ENCODE measurements around the gene TNC. TPM values are rescaled to one million over a fixed set of nuclear protein-coding genes. Genes with fewer than 3 reads are reported as not detected.

Gene TNC
- total RNA-seq, 1 donor from 2014 or later, result 18.7 TPM

DNA sequence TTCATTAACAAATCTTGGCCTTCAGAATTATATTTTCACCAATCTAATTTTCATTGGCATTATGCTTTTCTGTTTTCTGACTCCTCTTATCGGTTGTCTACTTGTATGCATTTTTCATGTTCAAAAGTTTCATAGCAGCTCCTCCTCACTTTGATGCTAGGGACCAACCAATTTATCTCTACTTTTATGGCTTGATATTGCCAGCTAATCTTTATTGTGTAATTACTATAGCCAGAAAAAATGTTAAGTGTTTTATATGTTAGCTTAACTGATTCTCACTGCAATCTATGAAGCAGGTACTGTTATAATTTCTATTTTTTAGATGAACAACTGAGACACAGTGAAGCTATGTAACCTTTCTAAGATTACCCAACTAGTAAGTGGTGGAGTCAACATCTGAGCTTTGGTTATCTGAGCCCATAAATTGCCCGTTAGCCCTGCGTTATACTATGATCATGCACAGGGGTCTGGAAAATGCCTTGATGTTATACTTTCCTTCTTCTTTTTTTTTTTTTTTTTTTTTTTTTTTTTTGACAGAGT, 34.4 kb upstream of the TNC start:
- H3K4me3 ChIP-seq, result no peak overlapping the region
- H3K9me3 ChIP-seq, result no peaks in the 10 kb centered on the region
- intact Hi-C loops (cut with DNase I), result no loop called here
- DNase-seq (ENCODE audit: extremely low spot score in 2 of 2), result no peak
- TF ChIP-seq POLR2AphosphoS5 (IDR thresholded peaks at IDR 0.05; ENCODE audit: insufficient read depth in 1 of 2, low read depth in 1 of 2) (no peak), POLR2A (IDR thresholded peaks at IDR 0.05) (no peak)
- TF ChIP-seq, protein P1, sequence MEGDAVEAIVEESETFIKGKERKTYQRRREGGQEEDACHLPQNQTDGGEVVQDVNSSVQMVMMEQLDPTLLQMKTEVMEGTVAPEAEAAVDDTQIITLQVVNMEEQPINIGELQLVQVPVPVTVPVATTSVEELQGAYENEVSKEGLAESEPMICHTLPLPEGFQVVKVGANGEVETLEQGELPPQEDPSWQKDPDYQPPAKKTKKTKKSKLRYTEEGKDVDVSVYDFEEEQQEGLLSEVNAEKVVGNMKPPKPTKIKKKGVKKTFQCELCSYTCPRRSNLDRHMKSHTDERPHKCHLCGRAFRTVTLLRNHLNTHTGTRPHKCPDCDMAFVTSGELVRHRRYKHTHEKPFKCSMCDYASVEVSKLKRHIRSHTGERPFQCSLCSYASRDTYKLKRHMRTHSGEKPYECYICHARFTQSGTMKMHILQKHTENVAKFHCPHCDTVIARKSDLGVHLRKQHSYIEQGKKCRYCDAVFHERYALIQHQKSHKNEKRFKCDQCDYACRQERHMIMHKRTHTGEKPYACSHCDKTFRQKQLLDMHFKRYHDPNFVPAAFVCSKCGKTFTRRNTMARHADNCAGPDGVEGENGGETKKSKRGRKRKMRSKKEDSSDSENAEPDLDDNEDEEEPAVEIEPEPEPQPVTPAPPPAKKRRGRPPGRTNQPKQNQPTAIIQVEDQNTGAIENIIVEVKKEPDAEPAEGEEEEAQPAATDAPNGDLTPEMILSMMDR (IDR thresholded peaks at IDR 0.05), result no peak
- no peaks in the 10 kb centered on the region for H3K27me3 ChIP-seq
- H3K4me1 ChIP-seq, result peaks cover 3% of the 10 kb centered on the region
- no peak overlapping the region for H3K27ac ChIP-seq
- H3K36me3 ChIP-seq, result no peaks in the 10 kb centered on the region

DNA sequence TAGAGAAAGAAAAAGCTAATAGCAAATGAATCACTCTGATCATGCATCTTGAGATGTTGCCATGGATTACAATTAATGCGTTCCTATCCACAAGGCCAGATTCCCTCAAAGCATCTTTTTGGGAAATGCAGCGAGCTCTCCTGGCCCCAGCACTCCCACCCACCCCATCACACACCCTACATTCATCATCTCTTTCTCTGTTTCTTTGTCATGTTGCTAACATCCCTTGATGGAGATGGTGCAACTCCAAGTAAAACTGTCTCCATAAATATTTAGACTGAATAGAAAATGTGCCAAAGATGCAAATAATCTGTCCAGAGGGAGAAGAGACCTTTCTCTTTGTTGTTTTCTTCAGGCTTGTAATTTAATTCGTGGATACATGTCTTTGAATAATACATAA, 30.8 kb upstream of the TNC start:
- Histone ChIP-seq H3K27ac (no peak overlapping the region), H3K4me3 (no peak overlapping the region), H3K4me1 (no peaks in the 10 kb centered on the region), H3K36me3 (no peaks in the 10 kb centered on the region), H3K27me3 (no peaks in the 10 kb centered on the region), H3K9me3 (no peaks in the 10 kb centered on the region)
- TF ChIP-seq POLR2A (IDR thresholded peaks at IDR 0.05), result no peak
- TF ChIP-seq POLR2AphosphoS5 (IDR thresholded peaks at IDR 0.05; ENCODE audit: insufficient read depth in 1 of 2, low read depth in 1 of 2), result no peak
- TF ChIP-seq, protein P1 (IDR thresholded peaks at IDR 0.05), result no peak
- intact Hi-C loops (cut with DNase I), result no loop called here
- DNase-seq (ENCODE audit: extremely low spot score in 2 of 2), result no peak

DNA sequence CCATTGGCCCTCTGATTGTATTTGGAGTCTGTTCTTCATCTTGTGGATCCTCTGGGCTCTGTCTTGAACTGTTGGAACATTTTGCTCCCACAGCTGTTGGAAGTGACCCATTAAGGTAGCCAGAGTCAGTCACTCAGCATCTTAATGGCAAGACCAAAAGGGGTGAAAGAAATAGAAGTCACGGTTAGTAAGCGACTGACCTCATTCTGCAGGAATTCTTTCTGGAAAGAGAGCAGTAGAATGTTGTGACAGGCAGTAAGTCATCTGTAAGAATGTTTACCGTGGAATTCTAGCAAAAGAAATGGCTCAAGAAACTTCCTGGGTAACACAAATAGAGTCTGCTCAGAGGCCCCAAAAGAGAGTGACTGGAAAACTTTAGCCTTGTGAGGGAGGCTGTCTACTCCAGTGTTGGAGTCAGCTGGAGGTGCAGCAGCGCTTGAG, 28.6 kb upstream of the TNC start:
- peak overlapping the region; percentile 65 for H3K27ac ChIP-seq
- intact Hi-C loops (cut with DNase I), result no loop called here
- H3K4me3 ChIP-seq, result no peak overlapping the region
- H3K4me1 ChIP-seq, result no peaks in the 10 kb centered on the region
- no peaks in the 10 kb centered on the region for H3K9me3 ChIP-seq
- no peaks in the 10 kb centered on the region for H3K27me3 ChIP-seq
- no peak for TF ChIP-seq POLR2A (IDR thresholded peaks at IDR 0.05)
- peak in 1 of 2 donors; percentile 79 for TF ChIP-seq POLR2AphosphoS5 (IDR thresholded peaks at IDR 0.05; ENCODE audit: insufficient read depth in 1 of 2, low read depth in 1 of 2)
- no peak for DNase-seq (ENCODE audit: extremely low spot score in 2 of 2)
- H3K36me3 ChIP-seq, result no peaks in the 10 kb centered on the region

DNA sequence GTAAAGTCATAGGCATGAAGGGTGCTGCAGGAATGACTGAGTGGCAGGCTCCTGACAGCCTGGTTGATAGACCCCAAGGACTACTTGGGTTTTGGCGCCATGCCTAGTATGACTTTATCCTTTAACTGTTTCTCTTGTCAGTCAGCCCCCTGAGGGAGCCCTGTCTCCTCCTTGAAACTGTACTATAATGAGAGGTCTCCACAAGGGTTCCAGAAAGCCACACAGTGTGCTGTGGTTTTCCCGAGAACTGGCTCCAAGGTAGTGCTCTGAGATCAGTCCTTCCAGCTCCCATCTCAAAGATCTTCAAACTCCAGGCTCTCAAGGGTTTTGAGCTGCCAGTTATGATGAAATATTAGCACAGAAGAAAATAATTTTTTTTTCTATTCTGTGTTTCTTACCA, 26.7 kb upstream of the TNC start:
- intact Hi-C loops (cut with DNase I), result no loop called here
- Histone ChIP-seq H3K4me3 (no peak overlapping the region), H3K27ac (no peak overlapping the region), H3K36me3 (no peaks in the 10 kb centered on the region), H3K4me1 (no peaks in the 10 kb centered on the region), H3K9me3 (no peaks in the 10 kb centered on the region), H3K27me3 (no peaks in the 10 kb centered on the region)
- no peak for DNase-seq (ENCODE audit: extremely low spot score in 2 of 2)
- TF ChIP-seq POLR2A (IDR thresholded peaks at IDR 0.05) (no peak), POLR2AphosphoS5 (IDR thresholded peaks at IDR 0.05; ENCODE audit: insufficient read depth in 1 of 2, low read depth in 1 of 2) (no peak)
- TF ChIP-seq, protein P1 (IDR thresholded peaks at IDR 0.05), result no peak

DNA sequence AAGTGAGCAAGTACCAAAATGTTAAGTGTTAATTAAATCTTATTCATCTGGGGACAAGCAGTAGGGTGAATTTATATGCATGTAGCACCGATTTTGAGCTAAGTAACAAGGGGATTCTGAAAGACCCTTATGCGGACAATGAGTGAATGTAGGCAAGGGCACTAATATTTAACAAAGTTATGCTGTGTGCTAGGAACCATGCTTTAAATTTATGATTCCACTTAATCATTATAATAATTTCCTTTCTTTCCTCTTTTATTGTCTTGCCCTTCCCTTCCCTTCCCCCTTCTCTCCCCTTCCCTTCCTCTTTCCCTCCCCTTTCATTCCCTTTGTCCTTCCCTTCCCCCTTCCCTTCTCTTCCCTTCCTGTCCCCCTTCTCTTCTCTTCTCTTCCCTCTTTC, 25.7 kb upstream of the TNC start:
- TF ChIP-seq POLR2AphosphoS5 (IDR thresholded peaks at IDR 0.05; ENCODE audit: insufficient read depth in 1 of 2, low read depth in 1 of 2), result no peak
- TF ChIP-seq, protein P1 (IDR thresholded peaks at IDR 0.05), result no peak
- no peak for TF ChIP-seq POLR2A (IDR thresholded peaks at IDR 0.05)
- Histone ChIP-seq H3K36me3 (no peaks in the 10 kb centered on the region), H3K4me1 (no peaks in the 10 kb centered on the region), H3K9me3 (no peaks in the 10 kb centered on the region), H3K27me3 (no peaks in the 10 kb centered on the region), H3K27ac (no peak overlapping the region), H3K4me3 (no peak overlapping the region)
- DNase-seq (ENCODE audit: extremely low spot score in 2 of 2), result no peak
- intact Hi-C loops (cut with DNase I), result no loop called here

Data from vagina (tissue), 2 donors.